GM12865 (cell line): Measurements from ENCODE around the gene TMEM217.
A peak's percentile ranks its signal among the peaks of the same experiment; 100 is the strongest.
"Not testable (repeated sequence)": the region's sequence is repeated elsewhere in the genome, so short reads cannot be mapped to it uniquely, and the experiment has no call there.

Source experiments
- DNase-seq: peaks from one replicate; pipeline ENCODE4 v3.0.0; 2010; ENCODE audit warnings: low read depth
- H3K4me3 ChIP-seq: 2 replicates; pipeline ENCODE4 v1.5.1; 2011; ENCODE audit warnings: mild to moderate bottlenecking, low read depth, low read length, control low read depth
- TF ChIP-seq, protein P1 (sequence below): IDR thresholded peaks from 2 replicates; pipeline ENCODE4 v1.5.1; 2011; ENCODE audit warnings: low read length, control low read depth, low read depth, inconsistent platforms; ENCODE audit not compliant: insufficient read depth; ENCODE audit errors: missing control alignments

Gene TMEM217

DNA sequence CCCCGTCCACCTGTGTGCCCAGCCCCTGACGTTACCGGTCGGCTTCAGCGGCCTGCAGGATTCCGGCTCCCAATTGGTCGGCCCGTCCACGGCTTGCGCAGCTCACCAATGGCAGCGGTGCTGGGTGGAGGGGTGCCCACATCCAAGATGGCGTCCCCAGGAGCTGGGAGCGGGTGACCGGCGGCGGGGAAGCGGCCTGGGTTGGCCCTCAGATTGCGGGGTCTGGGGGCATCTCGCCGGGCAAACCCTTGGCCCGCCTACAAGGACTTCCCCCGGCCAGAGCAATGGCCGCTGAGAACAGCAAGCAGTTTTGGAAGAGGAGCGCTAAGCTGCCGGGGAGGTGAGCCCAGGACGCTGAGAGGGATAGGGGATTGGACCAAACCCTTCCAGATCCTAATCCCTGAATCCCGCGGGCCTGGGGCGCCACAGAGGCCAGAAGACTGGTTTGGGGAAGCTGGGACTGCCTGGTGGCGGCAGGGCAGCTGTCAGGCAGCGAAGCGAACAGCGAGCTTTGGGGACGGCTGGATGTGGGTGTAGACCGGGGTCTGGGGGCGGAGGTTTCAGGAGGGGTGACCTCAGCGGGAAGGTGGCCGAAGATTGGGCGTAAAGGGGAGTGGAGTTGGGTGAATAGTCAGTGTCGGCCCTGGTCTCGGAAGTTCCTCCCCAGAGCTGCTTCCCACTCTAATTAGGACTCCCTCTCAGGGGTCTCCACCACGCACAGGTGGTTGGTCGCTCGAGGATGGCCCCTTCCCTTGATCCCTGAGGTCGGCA, at the start of gene TMEM217, which contains the start of gene TBC1D22B:
Gene TMEM217 (minus strand): TSS at position 511 of the 771 bp plus-strand sequence. CDS start 39,114 bp downstream, outside the sequence.
Gene TBC1D22B (plus strand): TSS at position 139 of the 771 bp plus-strand sequence. CDS start 146 bp downstream, at position 285.
- TF ChIP-seq, protein P1, sequence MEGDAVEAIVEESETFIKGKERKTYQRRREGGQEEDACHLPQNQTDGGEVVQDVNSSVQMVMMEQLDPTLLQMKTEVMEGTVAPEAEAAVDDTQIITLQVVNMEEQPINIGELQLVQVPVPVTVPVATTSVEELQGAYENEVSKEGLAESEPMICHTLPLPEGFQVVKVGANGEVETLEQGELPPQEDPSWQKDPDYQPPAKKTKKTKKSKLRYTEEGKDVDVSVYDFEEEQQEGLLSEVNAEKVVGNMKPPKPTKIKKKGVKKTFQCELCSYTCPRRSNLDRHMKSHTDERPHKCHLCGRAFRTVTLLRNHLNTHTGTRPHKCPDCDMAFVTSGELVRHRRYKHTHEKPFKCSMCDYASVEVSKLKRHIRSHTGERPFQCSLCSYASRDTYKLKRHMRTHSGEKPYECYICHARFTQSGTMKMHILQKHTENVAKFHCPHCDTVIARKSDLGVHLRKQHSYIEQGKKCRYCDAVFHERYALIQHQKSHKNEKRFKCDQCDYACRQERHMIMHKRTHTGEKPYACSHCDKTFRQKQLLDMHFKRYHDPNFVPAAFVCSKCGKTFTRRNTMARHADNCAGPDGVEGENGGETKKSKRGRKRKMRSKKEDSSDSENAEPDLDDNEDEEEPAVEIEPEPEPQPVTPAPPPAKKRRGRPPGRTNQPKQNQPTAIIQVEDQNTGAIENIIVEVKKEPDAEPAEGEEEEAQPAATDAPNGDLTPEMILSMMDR, result no peak
- peak within 1 kb of the TSS; percentile 85 for H3K4me3 ChIP-seq
- DNase-seq, result peak; percentile 97

DNA sequence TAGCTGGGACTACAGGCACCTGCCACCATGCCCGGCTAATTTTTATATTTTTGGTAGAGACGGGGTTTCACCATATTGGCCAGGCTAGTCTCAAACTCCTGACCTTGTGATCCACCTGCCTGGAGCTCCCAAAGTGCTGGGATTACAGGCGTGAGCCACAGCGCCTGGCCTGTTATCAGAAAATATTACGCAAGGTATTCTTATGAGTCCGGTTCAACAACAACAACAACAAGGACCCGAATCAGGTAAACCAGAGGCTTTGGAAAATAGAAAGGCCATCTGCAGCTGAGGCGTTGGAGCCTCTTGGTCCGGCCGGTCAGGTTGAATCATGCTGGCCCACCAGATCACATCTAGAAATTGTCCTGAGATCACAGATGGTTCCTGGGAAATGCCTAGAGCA, 49.5 kb upstream of the TMEM217 start:
- not testable (repeated sequence) for DNase-seq, H3K4me3 ChIP-seq

DNA sequence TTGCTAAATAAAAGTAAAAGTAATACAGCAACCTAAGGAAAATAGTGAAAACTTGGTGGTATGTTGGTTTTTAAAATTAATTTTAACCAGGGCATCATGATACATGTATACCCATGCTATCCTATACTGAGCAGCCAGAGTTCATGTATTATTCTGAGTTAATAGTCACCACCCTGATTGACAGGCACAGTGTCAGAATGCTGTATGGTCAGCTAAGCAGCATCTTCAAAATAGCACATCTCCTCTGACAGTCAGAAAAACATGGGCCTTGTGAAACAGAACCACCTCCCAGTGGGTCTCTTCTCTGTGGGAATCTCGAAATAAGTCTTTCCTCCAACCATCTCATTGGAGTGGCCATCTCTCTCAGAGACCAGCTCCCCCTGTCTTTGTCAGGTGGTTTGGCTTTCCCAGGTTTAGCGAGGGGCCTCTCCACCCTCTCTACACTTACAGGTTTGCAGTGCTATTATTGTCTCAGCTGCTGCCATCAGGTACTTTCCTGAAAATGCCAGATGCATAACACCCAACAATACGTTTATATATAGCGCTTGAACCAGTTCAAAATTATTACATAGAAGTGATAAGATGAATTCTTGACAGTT, 48.8 kb upstream of the TMEM217 start:
- DNase-seq, result no peak
- TF ChIP-seq, protein P1, result no peak
- H3K4me3 ChIP-seq, result no peak overlapping the region

DNA sequence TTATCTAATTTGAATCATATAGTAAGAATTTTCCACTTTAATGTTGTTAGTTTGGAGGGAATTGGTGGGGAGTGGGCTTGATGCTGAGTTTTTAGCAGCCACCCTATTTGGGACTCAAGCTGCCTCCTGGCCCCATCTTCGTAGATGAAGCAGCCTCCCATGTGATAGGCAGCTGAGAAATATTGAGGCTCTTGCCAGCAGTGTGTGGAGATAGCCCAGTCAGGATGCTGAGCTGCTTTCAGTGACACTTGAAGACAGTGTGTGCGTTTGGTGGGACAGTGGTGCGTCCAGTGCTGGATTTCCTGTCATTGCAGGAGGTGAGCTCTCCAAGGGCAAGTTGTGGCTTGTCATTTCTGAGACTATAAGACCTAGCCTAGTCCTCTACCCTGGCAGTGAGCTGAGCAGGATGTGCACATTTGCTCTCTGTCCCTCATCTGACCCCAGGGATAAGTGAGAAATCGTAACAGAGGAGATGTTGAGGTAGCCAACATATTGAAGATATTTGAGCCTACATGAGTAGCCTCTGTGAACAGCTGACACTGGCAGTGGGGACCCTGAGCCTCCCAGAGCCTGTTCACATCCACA, 48.0 kb upstream of the TMEM217 start:
- no peak overlapping the region for H3K4me3 ChIP-seq
- TF ChIP-seq, protein P1, result no peak
- DNase-seq, result no peak

DNA sequence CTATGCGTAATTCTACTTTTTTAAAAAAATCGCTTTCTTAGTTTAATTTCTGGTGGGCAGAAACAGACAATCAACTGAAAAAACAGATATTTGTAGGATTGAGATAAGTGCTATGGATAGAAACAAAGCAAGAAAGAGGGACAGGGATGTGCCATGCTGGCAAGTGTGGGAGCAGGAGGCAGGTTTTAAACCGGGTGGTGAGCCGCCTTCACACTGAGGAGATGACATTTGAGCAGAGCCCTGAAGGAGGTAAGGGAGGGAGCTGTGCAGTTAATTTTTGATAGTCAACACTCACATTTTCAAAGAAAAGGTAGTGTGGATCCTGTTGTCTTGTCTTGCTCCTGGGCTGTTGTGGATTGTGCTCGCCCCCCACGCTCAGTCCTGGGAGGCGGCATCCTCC, 46.8 kb upstream of the TMEM217 start:
- no peak overlapping the region for H3K4me3 ChIP-seq

DNA sequence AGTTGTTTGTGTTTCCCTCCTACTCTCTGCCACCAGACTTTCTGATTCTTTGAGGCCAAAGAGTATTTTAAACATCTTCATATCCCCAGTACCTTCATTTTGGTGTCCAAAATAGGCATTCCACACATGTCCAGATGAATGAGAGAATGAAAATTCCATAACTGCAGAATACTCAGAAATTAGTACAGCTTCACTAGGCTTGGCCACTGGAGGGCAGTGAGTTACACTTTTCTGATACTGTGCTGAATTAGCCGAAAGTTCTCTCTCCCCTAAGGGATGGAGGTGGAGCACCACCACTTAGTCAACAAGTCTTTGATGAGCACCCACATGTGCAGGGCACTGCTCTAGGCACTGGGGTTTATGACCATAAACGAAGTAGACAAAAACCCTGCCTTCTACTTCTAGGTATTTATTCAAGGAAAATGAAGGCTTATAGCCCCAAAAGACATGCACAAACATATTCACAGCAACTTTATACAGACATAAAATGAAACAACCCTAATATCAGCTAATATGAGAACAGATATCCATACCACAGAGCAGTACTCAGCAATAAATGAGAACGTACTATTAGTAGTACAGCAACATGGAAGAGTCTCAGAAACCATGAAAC, 46.1 kb upstream of the TMEM217 start:
- no peak overlapping the region for H3K4me3 ChIP-seq
- peak; percentile 45 for DNase-seq
- TF ChIP-seq, protein P1, result peak; percentile 53

More for the DNA sequence above, 46.8 kb upstream of the TMEM217 start:
- TF ChIP-seq, protein P1, result no peak
- DNase-seq, result no peak
